Activated CD4-positive, alpha-beta T cell treated with anti-CD3 and anti-CD28 coated beads, Interleukin-2, amount 50 U/mL, for 16 hours (primary cell): ENCODE measurements around the gene ITPR3.

Experiments
- DNase-seq: peaks from one replicate; pipeline ENCODE4 v3.0.0-alpha.2; 2020

Gene ITPR3

GRCh38 chr6:33640361-33640760 is 19.2 kb downstream of the ITPR3 start:
- DNase-seq: no peak

- no peak for DNase-seq
These were observed 20.0 kb downstream of the ITPR3 start for GRCh38 chr6:33641144-33641543.

GRCh38 chr6:33641602-33642001 is 20.5 kb downstream of the ITPR3 start:
- DNase-seq: no peak

GRCh38 chr6:33642897-33643296 is 21.8 kb downstream of the ITPR3 start:
- no peak for DNase-seq

GRCh38 chr6:33651403-33651802 is 30.3 kb downstream of the ITPR3 start:
- no peak for DNase-seq

GRCh38 chr6:33652002-33652401 is 30.9 kb downstream of the ITPR3 start:
- no peak for DNase-seq

- DNase-seq: no peak
These were observed 33.9 kb downstream of the ITPR3 start for GRCh38 chr6:33654831-33655554.

- DNase-seq: no peak
These were observed 35.7 kb downstream of the ITPR3 start for GRCh38 chr6:33656844-33657243.

- no peak for DNase-seq
These were observed 38.0 kb downstream of the ITPR3 start for GRCh38 chr6:33658982-33659689.

GRCh38 chr6:33659986-33660385 is 38.9 kb downstream of the ITPR3 start:
- DNase-seq: no peak

- no peak for DNase-seq
These were observed 40.1 kb downstream of the ITPR3 start for GRCh38 chr6:33661106-33661838.

GRCh38 chr6:33662318-33662717 is 41.2 kb downstream of the ITPR3 start:
- DNase-seq: no peak

- no peak for DNase-seq
These were observed 41.9 kb downstream of the ITPR3 start for GRCh38 chr6:33663028-33663427.

- no peak for DNase-seq
These were observed 42.8 kb downstream of the ITPR3 start for GRCh38 chr6:33663727-33664449.

- DNase-seq: no peak
These were observed 43.5 kb downstream of the ITPR3 start for GRCh38 chr6:33664506-33665057.

- no peak for DNase-seq
These were observed 44.8 kb downstream of the ITPR3 start for GRCh38 chr6:33665957-33666356.

- DNase-seq: no peak
These were observed 46.0 kb downstream of the ITPR3 start for GRCh38 chr6:33667072-33667471.

- DNase-seq: no peak
These were observed 46.7 kb downstream of the ITPR3 start for GRCh38 chr6:33667776-33668175.

GRCh38 chr6:33668328-33668727 is 47.2 kb downstream of the ITPR3 start:
- DNase-seq: no peak

GRCh38 chr6:33668914-33669313 is 47.8 kb downstream of the ITPR3 start:
- DNase-seq: peak; percentile 57

- DNase-seq: no peak
These were observed 49.1 kb downstream of the ITPR3 start for GRCh38 chr6:33670086-33670660.

- DNase-seq: no peak
These were observed 50.0 kb downstream of the ITPR3 start for GRCh38 chr6:33670971-33671743.
